ENCODE measurements around the gene TCF4.

The TCF4 gene

DNA sequence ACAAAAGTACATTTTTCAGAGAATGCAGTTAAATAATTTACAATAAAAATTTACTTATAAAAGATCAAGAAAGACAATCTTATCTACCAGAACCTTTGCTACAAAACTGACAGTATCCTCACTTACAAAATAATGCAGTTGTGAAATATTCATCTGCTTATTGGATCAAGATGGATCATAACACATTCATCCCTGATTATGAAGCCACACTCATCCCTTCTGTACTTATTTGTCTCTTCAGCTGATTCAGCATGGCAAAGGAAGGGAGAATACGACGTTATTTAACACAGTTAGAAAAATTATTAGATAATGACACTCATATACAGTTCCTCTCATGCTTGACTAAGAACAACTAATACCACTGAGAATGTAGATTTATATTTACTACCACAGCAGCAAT is 46.4 kb downstream of the TCF4 start:
- DNase-seq, result no peak

- no peak for DNase-seq
Observed at GRCh38 chr18:55539240-55539639, 48.8 kb downstream of the TCF4 start.

DNA sequence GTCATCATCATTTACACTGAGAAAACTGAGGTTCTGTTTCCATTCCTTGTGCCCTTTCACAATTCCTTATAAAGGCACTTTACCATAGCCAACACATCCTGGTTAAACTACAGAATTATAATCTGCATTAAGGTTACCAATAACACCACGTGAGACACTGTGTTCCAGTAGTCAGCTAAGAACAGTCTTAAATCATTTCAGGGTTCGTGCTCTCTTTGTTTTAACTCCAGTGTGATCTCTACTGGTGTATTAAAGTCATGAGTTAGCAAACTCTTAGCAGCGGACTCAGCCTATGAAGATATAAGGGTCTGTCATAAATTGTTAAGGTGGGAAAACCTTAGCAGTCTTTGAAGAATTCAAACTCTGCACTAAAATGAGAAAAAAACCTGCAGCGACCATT is 53.0 kb downstream of the TCF4 start:
- no peak for DNase-seq

- no peak for DNase-seq
Observed at GRCh38 chr18:55534547-55534946, 53.4 kb downstream of the TCF4 start.

GRCh38 chr18:55530166-55530565 is 57.8 kb downstream of the TCF4 start:
- DNase-seq, result no peak

- no peak for DNase-seq
Observed at GRCh38 chr18:55529581-55529980, 58.4 kb downstream of the TCF4 start.

GRCh38 chr18:55525845-55526244 is 62.1 kb downstream of the TCF4 start:
- no peak for DNase-seq

DNA sequence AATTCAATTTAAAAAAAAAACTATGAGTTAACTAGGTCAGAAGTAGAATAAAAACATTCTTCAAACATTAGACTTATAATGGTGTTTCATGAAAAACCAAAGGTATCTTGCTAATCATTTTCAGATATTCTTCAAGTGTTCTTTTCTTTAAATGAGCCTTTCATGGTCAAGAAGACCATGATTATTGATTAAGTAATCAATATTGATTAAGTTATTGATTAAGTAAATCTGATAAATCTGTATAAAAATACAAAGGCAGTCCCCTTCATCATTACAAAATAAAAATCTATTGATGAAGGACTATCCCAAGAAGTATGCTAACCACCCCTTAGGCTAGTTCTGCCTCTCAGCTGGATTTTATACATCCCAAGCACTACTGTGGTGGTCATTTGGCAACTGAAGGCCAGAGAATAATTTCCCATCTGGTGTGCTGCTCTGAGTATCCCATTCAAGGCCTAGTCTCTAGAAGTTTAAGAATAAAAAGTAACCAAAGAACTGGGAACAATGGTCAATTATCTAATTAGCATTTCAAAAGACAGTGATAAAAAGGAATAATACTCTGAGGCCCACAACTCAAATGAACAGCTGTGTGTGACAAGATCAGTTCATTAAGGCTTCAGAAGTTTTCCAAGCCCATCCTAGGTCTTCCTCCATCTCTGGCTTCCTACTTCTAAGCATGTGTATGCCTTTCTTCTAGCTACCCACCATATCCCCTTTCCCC is 63.5 kb downstream of the TCF4 start:
- no peak for DNase-seq

DNA sequence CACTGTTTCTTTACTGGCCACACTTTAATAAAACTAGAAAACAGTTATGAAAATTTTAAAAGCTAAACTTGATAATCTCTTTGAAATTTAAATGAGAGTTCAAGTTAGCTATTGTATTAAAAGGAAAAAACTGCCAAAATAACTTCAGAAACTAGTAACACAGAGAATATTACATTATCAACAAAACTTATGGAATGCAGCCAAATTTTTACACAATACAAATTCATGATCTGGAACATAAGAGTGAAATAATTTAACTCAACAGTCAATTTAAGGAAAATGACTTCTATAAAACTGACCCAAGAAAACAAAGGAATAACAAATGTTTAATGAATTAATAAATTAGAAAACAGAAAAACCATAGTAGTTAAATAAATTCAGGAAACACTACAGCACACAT is 65.0 kb downstream of the TCF4 start:
- no peak for DNase-seq

- no peak for DNase-seq
Observed at GRCh38 chr18:55522011-55522410, 66.0 kb downstream of the TCF4 start.

DNA sequence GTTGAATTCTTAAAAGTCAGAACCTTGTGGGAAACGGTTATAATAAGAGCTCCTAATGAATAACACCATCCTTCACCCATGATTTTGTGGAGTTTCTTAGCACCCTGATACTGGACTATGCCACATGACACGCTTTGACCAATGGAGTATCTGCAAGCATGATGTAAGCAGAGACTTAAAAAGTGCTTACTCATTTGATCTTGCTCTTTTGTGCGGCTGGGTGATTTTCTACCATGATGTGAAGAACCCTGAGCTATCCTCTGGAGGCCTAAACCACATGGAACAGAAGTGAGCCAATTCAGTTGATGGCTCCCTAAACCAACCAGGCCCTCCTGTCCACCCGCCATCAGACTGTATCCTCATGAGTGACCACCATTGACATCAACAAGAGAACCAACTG is 70.9 kb downstream of the TCF4 start:
- DNase-seq, result no peak

DNA sequence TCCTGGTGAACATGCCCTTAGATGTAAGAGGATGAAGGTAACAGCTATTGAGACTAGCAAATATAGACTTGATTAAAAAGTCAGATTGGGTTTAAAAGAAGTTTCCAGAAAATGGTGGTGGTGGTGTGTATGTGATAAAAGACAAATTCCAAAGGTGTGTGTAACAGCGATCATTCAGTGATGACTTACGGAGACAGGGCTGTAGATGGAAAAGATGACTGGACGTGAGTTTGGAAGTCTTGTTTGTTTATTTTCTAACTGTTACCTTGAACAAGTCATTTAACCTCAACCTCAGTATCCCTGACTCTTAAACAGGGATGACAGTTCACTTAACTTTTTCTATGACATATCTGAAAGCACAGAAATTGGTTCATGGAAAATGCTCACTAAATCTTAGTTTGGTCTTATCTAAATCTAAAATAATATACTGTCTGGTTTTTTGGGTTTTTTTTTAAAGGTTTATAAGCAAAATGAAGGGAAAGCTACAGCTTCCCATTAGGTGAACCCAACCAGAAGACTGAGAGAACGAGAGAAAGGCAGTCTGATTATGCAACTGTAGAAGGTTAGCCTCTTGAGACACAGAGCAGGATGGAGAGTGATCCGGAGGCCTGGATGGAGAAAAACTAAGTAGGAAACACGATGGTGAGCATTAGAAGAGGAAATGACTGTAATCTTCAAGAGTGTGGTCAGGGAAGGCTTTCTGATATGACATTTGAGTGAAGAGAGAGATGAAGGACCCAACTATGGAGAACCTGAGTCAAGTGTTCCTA is 71.9 kb downstream of the TCF4 start:
- no peak for DNase-seq

DNA sequence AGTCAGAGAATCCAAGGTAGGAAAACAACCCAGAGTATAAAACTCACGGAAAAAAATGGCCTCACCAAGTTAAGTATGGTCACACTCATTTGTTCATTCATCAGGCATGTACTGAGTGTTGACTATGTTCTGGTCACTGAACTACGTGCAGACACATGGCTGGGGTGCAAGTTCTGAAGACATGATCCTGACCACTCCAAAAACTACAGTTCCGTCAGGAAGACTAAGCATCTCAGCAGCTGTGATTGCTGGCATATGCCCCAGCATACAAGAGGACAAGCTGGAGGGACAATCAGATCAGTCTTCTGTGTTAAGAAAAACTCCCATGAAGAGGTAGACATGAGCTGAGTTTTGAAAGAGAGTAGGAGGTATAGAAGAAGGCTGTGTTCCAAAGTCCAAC is 72.8 kb downstream of the TCF4 start:
- no peak for DNase-seq

DNA sequence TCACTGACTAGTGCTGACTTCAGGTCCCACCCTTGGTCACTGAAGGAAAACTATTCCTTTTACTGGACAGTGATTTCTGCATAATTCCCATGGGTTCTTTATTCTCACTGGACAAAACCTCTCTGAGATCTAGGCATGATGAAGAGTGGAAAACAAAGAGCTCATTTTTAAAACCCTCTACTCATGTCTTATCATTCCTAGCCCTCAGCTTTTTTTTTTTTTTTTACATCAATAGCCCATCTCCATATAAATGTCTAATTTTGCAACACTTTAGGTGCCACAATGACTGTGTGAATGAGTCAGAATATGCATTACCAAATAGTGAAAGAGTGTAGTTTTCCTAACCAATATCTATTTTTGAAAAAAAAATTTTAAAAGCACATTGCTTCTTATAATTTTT is 74.8 kb downstream of the TCF4 start:
- DNase-seq, result no peak

DNA sequence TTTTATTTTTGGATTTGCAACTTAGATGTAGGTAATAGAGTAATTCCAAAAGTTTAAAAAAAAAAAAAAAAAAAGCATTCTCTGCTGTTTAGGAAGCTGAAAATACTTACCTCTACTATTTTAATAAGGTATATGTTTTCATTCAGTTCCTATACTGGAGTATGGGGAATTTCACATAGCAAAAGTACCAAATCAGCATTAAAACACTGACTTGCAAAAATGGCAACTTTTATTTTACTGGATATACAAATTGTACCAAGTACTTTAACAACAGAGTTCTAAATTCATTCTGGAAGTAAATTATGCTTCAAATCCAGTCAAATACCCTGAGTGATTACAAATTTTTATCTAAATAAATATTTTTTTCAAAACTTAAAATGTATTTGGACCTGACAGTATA is 76.7 kb downstream of the TCF4 start:
- no peak for DNase-seq

DNA sequence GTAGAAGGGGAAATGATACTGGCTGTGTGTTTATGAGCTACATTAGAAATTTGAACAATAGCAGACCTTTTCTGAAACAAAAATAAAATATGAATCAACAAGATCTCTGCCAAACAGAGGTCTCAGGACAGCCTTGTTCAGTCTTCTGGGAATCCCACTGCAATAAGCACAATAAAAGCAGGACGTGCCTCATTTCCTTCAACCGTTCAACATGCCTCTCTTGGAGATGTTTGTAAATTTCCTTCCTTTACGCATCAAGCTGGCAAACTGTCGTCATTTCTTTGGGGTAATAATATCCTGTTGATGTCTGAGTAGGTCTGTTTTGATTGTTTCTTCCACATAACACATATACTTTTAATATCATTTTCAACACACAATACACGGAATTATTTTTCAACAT is 77.2 kb downstream of the TCF4 start:
- no peak for DNase-seq

GRCh38 chr18:55509631-55510324 is 78.2 kb downstream of the TCF4 start:
- no peak for DNase-seq

DNA sequence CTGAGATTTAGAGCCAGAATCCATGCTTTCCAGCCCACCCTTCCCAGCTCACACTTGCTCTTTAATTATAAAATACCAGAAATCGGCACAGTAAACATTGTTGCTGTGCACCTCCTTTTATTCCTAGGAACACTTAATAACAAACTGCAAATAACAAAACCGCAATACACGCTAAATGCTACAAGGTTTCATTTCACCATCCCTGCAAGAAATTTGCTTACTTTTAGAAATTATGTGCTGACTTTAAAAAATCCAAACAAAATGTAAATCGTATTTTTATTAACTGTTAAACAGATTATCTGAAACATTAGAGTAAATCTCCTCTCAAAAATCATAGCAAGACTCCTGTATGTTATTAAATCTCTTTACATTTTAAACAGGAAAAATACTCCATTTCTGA is 79.3 kb downstream of the TCF4 start:
- no peak for DNase-seq

DNA sequence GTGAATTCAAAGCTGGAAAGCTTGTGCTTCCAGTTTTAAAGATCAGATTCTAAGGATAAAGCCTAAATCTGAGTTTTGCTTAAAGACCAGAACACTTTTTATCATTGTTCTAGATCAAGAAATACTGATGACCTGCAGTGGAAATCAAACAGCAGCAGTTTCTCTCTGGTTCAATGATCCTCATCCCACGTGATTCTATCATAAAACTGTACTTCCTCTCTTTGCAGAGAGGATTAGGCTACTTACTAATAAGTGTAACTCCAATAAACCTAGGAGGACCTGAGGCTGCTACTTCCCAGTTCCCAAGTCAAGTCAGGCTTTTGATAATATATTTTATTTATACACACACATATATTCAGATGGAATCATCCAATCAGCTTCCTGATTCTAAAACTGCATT is 81.9 kb downstream of the TCF4 start:
- no peak for DNase-seq

GRCh38 chr18:55504808-55505207 is 83.2 kb downstream of the TCF4 start:
- no peak for DNase-seq

- DNase-seq, result no peak
Observed at GRCh38 chr18:55503167-55503820, 84.7 kb downstream of the TCF4 start.

DNA sequence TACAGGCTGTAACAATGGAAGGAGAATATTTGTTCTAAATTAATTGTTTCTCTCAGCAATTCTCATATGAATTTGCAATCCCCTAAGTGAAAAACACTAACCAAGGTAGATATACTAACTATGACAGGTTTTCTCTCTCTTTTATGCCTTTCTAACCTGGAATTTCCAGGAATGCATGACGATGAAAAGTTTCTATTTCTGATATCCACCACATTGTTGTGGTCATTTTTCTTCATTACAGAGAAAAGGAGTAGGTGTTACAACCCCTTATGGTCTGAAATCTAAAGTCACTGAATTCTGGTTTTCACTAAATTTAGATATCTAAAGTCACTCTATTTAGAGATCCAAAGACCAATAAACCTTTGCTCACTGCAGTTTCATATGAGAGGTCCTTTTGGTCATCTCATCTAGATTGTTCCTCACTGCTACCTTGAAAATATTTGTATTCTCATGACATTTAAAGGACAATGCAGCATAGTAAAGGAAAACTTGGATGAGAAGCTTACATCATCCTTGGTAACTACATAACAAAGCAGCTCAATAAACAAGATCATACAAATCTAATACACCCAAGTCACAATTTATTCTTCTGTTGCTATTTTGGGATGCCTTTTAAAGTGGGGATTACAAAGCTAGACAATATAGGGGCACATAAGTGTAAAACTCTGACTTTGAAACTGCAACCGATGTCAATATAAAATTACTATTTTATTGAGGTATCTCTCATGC is 85.8 kb downstream of the TCF4 start:
- DNase-seq, result no peak

DNA sequence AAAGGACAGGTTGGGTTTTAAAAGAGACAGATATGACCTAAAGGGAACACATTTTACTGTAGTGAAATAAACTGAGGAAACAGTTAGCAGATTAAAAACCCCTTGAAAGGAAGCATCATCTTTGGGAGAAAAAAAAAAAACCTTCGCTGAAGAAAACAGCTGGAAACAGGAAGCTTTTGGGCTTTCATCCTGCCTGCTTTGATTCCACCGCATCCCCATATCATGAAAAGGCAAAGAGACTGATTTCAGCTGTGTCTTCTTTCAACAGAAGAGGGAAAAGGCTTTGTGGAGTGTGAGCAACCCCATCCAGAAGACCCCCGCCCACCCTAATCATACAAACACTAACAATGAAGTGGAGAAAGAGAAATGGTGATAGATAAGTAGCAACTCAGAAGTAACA is 86.4 kb downstream of the TCF4 start:
- DNase-seq, result no peak

Data from 8988T (cell line).